H1 (cell line): ENCODE measurements around the gene BABAM2. TPM values are rescaled to one million over a fixed set of nuclear protein-coding genes. Genes with fewer than 3 reads are reported as not detected.

ENCODE experiments used
- CTCF ChIA-PET: fragments of 300-600 bp; sonication (Branson Sonifier 250); formaldehyde crosslinking; loops from one replicate; lab custom pipeline; 2021; ENCODE audit not compliant: partially characterized antibody; lab: Charles Lee
- POLR2A ChIA-PET: fragments of 300-600 bp; sonication (Branson Sonifier 250); formaldehyde crosslinking; loops from one replicate; lab custom pipeline; 2021; ENCODE audit warnings: inconsistent platforms; ENCODE audit not compliant: partially characterized antibody; lab: Charles Lee
- DNase-seq, 2 experiments: peaks; one replicate each; pipeline versions ENCODE4 v3.0.0 to v3.0.0-alpha.2; 2010 to 2022; ENCODE audit warnings: low spot score in 2 of 2, low read depth in 1 of 2, mixed read lengths in 1 of 2
- FAIRE-seq: peaks from 2 replicates; lab custom pipeline; 2011; peaks lifted over from hg19 to GRCh38; lab: Jason Lieb, UNC
- H2AFZ ChIP-seq: 2 replicates; pipeline ENCODE4 v1.8.1; 2012; ENCODE audit warnings: low read length, inconsistent platforms
- H2AK5ac ChIP-seq: 2 replicates; pipeline ENCODE4 v1.6.1; 2013; ENCODE audit warnings: low read depth, low read length
- H2BK120ac ChIP-seq: replicated peaks from 2 replicates; pipeline ENCODE3; 2013; ENCODE audit warnings: low read depth, low read length, inconsistent platforms
- H2BK12ac ChIP-seq: 2 replicates; pipeline ENCODE4 v1.6.1; 2013; ENCODE audit warnings: low read depth, low read length
- H2BK15ac ChIP-seq: 2 replicates; pipeline ENCODE4 v1.6.1; 2013; ENCODE audit warnings: low read length
- H2BK20ac ChIP-seq: 2 replicates; pipeline ENCODE4 v1.6.1; 2013; ENCODE audit warnings: low read length
- H2BK5ac ChIP-seq: 2 replicates; pipeline ENCODE4 v1.6.1; 2013; ENCODE audit warnings: low read depth, low read length
- H3K14ac ChIP-seq: 2 replicates; pipeline ENCODE4 v1.6.1; 2013; ENCODE audit warnings: inconsistent platforms; ENCODE audit not compliant: insufficient read length
- H3K18ac ChIP-seq: 2 replicates; pipeline ENCODE4 v1.6.1; 2013; ENCODE audit warnings: low read length; ENCODE audit errors: extremely low read depth
- H3K23ac ChIP-seq: 2 replicates; pipeline ENCODE4 v1.6.1; 2013; ENCODE audit warnings: inconsistent platforms; ENCODE audit not compliant: insufficient read length
- H3K23me2 ChIP-seq: 2 replicates; pipeline ENCODE4 v1.6.1; 2013; ENCODE audit warnings: low read depth, low read length
- H3K27ac ChIP-seq: 2 replicates; pipeline ENCODE4 v1.6.1; 2011; ENCODE audit warnings: low read depth, low read length, inconsistent platforms
- H3K27me3 ChIP-seq, 4 experiments: replicated peaks in 1 of 4; 1 replicate in 1 of 4; 2 replicates in 3 of 4; pipeline versions ENCODE4 v1.6.1 to v1.8.1; 2011 to 2013; ENCODE audit warnings: low read length in 3 of 4, mild to moderate bottlenecking in 3 of 4, inconsistent platforms in 2 of 4, mixed read lengths in 2 of 4, moderate library complexity in 1 of 4; ENCODE audit not compliant: control insufficient read depth in 3 of 4, insufficient read depth in 3 of 4; ENCODE audit errors: extremely low read depth in 1 of 4
- H3K36me3 ChIP-seq, 4 experiments: 2 replicates each; pipeline versions ENCODE4 v1.6.1 to v1.8.1; 2011 to 2013; ENCODE audit warnings: mild to moderate bottlenecking in 4 of 4, low read length in 3 of 4, moderate library complexity in 2 of 4, control low read depth in 1 of 4, inconsistent platforms in 1 of 4; ENCODE audit not compliant: insufficient read depth in 4 of 4, control insufficient read depth in 2 of 4
- H3K4ac ChIP-seq: replicated peaks from 2 replicates; pipeline ENCODE3; 2013; ENCODE audit warnings: low read length, low read depth, mixed read lengths, inconsistent platforms; ENCODE audit not compliant: insufficient read length
- H3K4me1 ChIP-seq, 4 experiments: replicated peaks in 1 of 4; 1 replicate in 1 of 4; 2 replicates in 3 of 4; pipeline versions ENCODE4 v1.6.1 to v1.8.1; 2011 to 2013; ENCODE audit warnings: low read length in 3 of 4, inconsistent platforms in 2 of 4, mixed read lengths in 1 of 4; ENCODE audit not compliant: insufficient read depth in 4 of 4, control insufficient read depth in 3 of 4
- H3K4me2 ChIP-seq, 2 experiments: 2 replicates each; pipeline versions ENCODE4 v1.6.1 to v1.8.1; 2011 to 2013; ENCODE audit warnings: low read depth in 2 of 2, low read length in 2 of 2, control low read depth in 1 of 2, inconsistent platforms in 1 of 2, mild to moderate bottlenecking in 1 of 2; ENCODE audit not compliant: insufficient read depth in 1 of 2
- H3K4me3 ChIP-seq, 4 experiments: fragments of 200-600, 300-600 bp in 1 of 4; sonication (generic), shearing (Covaris generic), sonication (Bioruptor Twin) in 1 of 4; 2 replicates each; pipeline versions ENCODE4 v1.5.1 to v1.8.1; 2011 to 2016; ENCODE audit warnings: low read length in 4 of 4, low read depth in 3 of 4, control low read depth in 2 of 4, inconsistent platforms in 2 of 4, mild to moderate bottlenecking in 2 of 4, mixed read lengths in 1 of 4, moderate library complexity in 1 of 4; ENCODE audit not compliant: insufficient read depth in 2 of 4; ENCODE audit errors: extremely low read depth in 1 of 4
- H3K56ac ChIP-seq: replicated peaks from 2 replicates; pipeline ENCODE3; 2013; ENCODE audit warnings: low read depth, mild to moderate bottlenecking, mixed read lengths, low read length, inconsistent platforms; ENCODE audit not compliant: insufficient read length
- H3K79me1 ChIP-seq: 2 replicates; pipeline ENCODE4 v1.6.1; 2013; ENCODE audit warnings: low read depth, low read length, control low read depth
- H3K79me2 ChIP-seq, 2 experiments: 2 replicates each; pipeline versions ENCODE4 v1.6.1 to v1.8.1; 2012 to 2013; ENCODE audit warnings: low read length in 2 of 2, mild to moderate bottlenecking in 2 of 2, inconsistent platforms in 1 of 2; ENCODE audit not compliant: insufficient read depth in 2 of 2, control insufficient read depth in 1 of 2
- H3K9ac ChIP-seq, 4 experiments: replicated peaks in 1 of 4; 1 replicate in 1 of 4; 2 replicates in 3 of 4; pipeline versions ENCODE4 v1.6.1 to v1.8.1; 2011 to 2013; ENCODE audit warnings: low read depth in 3 of 4, low read length in 3 of 4, control low read depth in 2 of 4, mild to moderate bottlenecking in 2 of 4, moderate library complexity in 2 of 4, inconsistent platforms in 1 of 4; ENCODE audit errors: extremely low read depth in 1 of 4
- H3K9me3 ChIP-seq, 2 experiments: 2 replicates each; pipeline versions ENCODE4 v1.6.1 to v1.8.1; 2012 to 2013; ENCODE audit warnings: mild to moderate bottlenecking in 2 of 2, moderate library complexity in 2 of 2, control low read depth in 1 of 2, inconsistent platforms in 1 of 2, low read depth in 1 of 2, low read length in 1 of 2, mixed read lengths in 1 of 2; ENCODE audit not compliant: insufficient read depth in 2 of 2
- H4K20me1 ChIP-seq, 2 experiments: replicated peaks in 1 of 2; 2 replicates each; pipeline versions ENCODE3 to v1.8.1; 2011 to 2013; ENCODE audit warnings: inconsistent platforms in 2 of 2, low read length in 2 of 2, mild to moderate bottlenecking in 1 of 2; ENCODE audit not compliant: insufficient read depth in 2 of 2, control insufficient read depth in 1 of 2
- H4K5ac ChIP-seq: 2 replicates; pipeline ENCODE4 v1.6.1; 2013; ENCODE audit warnings: low read length, low read depth, mixed read lengths, inconsistent platforms; ENCODE audit not compliant: insufficient read length
- H4K8ac ChIP-seq: 2 replicates; pipeline ENCODE4 v1.8.0; 2013; ENCODE audit warnings: mild to moderate bottlenecking, moderate library complexity, low read length, inconsistent platforms; ENCODE audit not compliant: insufficient read depth; ENCODE audit errors: extremely low read depth
- H4K91ac ChIP-seq: replicated peaks from 2 replicates; pipeline ENCODE3; 2013; ENCODE audit warnings: low read length, mixed read lengths, inconsistent platforms; ENCODE audit not compliant: insufficient read length
- CBX5 ChIP-seq: fragments of 300-800, 300-1000 bp; sonication (generic); IDR thresholded peaks from 2 replicates; pipeline ENCODE4 v1.7.1; 2016; ENCODE audit warnings: antibody characterized with exemption, low read length, low read depth
- MAFK ChIP-seq: IDR thresholded peaks from 2 replicates; pipeline ENCODE4 v1.6.1; 2012; ENCODE audit warnings: low read depth, mild to moderate bottlenecking, improper control_type of control experiment, low read length
- PHF8 ChIP-seq: fragments of 200-600 bp; sonication (generic); conservative IDR thresholded peaks from 2 replicates; pipeline ENCODE4 v1.7.1; 2012; ENCODE audit warnings: low read depth, mild to moderate bottlenecking, inconsistent platforms, low read length, moderate library complexity
- SAP30 ChIP-seq: fragments of 300-600 bp; sonication (generic); IDR thresholded peaks from 2 replicates; pipeline ENCODE4 v1.7.1; 2012; ENCODE audit warnings: low read length, moderate library complexity, mild to moderate bottlenecking, inconsistent platforms; ENCODE audit not compliant: insufficient read depth, insufficient replicate concordance
- SP2 ChIP-seq: IDR thresholded peaks from 2 replicates; pipeline ENCODE4 v1.6.1; 2012; ENCODE audit warnings: mild to moderate bottlenecking, low read length, inconsistent platforms
- TAF7 ChIP-seq: optimal IDR thresholded peaks from 2 replicates; pipeline ENCODE3; 2011; ENCODE audit warnings: low read depth, mild to moderate bottlenecking, inconsistent platforms, low read length, moderate library complexity, borderline replicate concordance
- TEAD4 ChIP-seq: IDR thresholded peaks from 2 replicates; pipeline ENCODE4 v1.6.1; 2012; ENCODE audit warnings: low read depth, low read length, inconsistent platforms, mixed read lengths
- ZNF274 ChIP-seq: IDR thresholded peaks from 2 replicates; pipeline ENCODE4 v1.7.0; 2012; ENCODE audit warnings: low read length, borderline replicate concordance; ENCODE audit errors: extremely low read depth
- WGBS, 2 experiments: shearing (Covaris generic) in 1 of 2; methylation state at CpG; one replicate each; pipeline versions ENCODE4 v1.1.6 to v1.1.7; 2013 to 2015; ENCODE audit warnings: low lambda C conversion rate in 2 of 2, mixed read lengths in 2 of 2, inconsistent platforms in 1 of 2, low coverage in 1 of 2, missing lambda C conversion rate in 1 of 2; ENCODE audit not compliant: insufficient replicate concordance in 2 of 2, insufficient coverage in 1 of 2, insufficient read length in 1 of 2; ENCODE audit errors: extremely low coverage in 1 of 2, missing lambda C conversion rate in 1 of 2; 5-methylcytosine and 5-hydroxymethylcytosine counted together
- polyA plus RNA-seq, 7 experiments: library from polyadenylated mRNA; depleted of rRNA in 3 of 7; stranded (reverse) in 5 of 7; unstranded in 2 of 7; fragments of >200 nt in 5 of 7; fragments of 200-250 nt in 2 of 7; gene quantifications; 1 replicate in 5 of 7; 2 replicates in 1 of 7; 4 replicates in 1 of 7; pipeline versions ENCODE4 v1.2.1 to v1.2.3, GENCODE V29; 2011 to 2013; ENCODE audit warnings: missing spikeins in 2 of 7, mixed read lengths in 2 of 7
- total RNA-seq: library from RNA; stranded (reverse); fragmentation: NEBNext Ultra II Directional; extraction: Animal tissue kit (Norgen Biotek cat#: 25700); gene quantifications from 2 replicates; pipeline ENCODE4 v1.2.1, GENCODE V29; 2021
- TF ChIP-seq, protein P1 (sequence below): IDR thresholded peaks from 2 replicates; pipeline ENCODE4 v1.6.1; 2012; ENCODE audit warnings: inconsistent platforms

The BABAM2 gene
- total and polyA plus RNA-seq, 2 of the 8 experiments (the other 6 are each of a cell fraction or from before 2014, with no cell fraction given): 15.8 to 20.9 TPM

DNA sequence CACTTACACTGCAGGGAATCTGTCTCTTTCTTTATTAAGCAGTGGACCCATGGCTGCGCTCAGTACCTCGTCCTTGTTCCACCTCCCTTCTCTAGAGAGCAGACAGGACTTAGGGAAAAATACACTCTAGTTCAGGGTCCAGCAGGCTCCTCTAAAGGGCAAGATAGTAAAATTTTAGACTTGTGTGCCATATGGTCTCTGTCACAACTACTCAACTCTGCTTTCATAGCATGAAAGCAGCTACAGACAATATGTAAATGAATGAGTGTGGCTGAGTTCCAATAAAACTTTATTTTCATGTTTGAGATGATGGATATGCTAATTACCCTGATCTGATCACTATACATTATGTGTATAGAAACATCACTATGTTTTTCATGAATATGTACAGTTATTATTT lies 163.1 kb downstream of the BABAM2 start:
- Histone ChIP-seq H3K79me2 (no peaks in the 10 kb centered on the region), H4K91ac (no peak overlapping the region), H2AK5ac (no peak overlapping the region), H2AFZ (no peak overlapping the region), H3K36me3 (no peaks in the 10 kb centered on the region), H3K23me2 (no peaks in the 10 kb centered on the region), H3K79me1 (no peaks in the 10 kb centered on the region), H3K27me3 (no peaks in the 10 kb centered on the region), H3K4ac (no peak overlapping the region), H3K14ac (no peak overlapping the region), H3K23ac (no peak overlapping the region), H4K8ac (no peak overlapping the region), H3K18ac (no peak overlapping the region), H2BK5ac (no peak overlapping the region), H3K4me2 (no peak overlapping the region), H3K9me3 (no peaks in the 10 kb centered on the region), H3K9ac (no peak overlapping the region), H4K5ac (no peak overlapping the region), H2BK120ac (no peak overlapping the region), H2BK12ac (no peak overlapping the region), H3K56ac (no peak overlapping the region), H4K20me1 (no peaks in the 10 kb centered on the region), H2BK20ac (no peak overlapping the region), H3K4me3 (no peak overlapping the region), H3K4me1 (no peaks in the 10 kb centered on the region), H3K27ac (no peak overlapping the region), H2BK15ac (no peak overlapping the region)
- WGBS, 2 experiments: 77% methylated on average over 2 of the region's 2 CpGs; no CpG with 5 or more reads in 1 of the 2 experiments
- CTCF ChIA-PET: no interaction called here
- FAIRE-seq (no peak), DNase-seq (no peak)
- POLR2A ChIA-PET: no interaction called here
- TF ChIP-seq TAF7 (no peak), ZNF274 (no peak), CBX5 (no peak), PHF8 (no peak), MAFK (no peak), TEAD4 (no peak), SAP30 (no peak), SP2 (no peak)
- TF ChIP-seq, protein P1, sequence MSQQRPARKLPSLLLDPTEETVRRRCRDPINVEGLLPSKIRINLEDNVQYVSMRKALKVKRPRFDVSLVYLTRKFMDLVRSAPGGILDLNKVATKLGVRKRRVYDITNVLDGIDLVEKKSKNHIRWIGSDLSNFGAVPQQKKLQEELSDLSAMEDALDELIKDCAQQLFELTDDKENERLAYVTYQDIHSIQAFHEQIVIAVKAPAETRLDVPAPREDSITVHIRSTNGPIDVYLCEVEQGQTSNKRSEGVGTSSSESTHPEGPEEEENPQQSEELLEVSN: no peak
